ENCODE measurements around the gene MRC2.

DNA sequence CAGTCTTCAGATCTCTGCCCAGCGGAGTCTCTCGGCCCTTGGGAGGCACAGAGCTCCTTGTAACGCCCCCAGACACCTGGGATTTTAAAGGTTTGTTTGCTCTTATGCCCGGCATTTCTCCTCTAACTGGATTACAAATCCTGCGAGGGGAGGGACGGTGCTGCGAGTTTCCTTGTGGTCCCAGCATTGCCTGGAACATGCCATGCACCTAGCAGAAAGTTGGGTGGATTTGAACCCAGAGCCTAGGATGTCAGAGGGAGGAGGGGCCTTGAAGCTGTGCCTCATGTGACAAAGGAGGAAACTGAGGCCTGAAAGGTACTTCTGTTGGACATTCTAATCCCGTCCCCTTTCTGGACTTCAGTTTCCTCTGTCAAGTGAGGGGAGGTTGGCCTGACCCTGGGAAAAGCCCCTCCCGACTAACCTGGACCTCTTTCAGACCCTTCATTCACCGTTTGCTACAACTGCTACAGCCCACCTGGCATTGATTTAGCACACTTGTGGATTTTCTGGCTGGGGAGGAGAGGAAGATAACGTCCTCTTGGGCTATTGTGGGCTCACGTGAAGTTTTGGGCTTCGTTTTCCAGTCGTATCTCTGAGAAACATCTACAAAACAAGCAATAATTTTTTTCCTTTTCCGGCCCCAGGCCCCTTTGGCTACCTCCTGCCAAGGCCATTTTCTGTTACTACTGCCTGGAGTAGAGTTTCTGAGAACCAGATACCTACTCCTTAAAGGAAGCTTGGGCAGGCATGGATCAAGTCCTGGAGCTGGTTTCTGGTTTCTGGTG is 30.9 kb downstream of the MRC2 start:
- no peak for TF ChIP-seq POLR2A (IDR thresholded peaks at IDR 0.05; ENCODE audit: borderline replicate concordance, extremely low read depth, insufficient read depth, insufficient read length)
- TF ChIP-seq RAD21 (IDR thresholded peaks at IDR 0.05; ENCODE audit: low read depth) = no peak
- no peak for TF ChIP-seq CEBPB (IDR thresholded peaks at IDR 0.05; ENCODE audit: low read depth)
